HG02571 (cell line): ENCODE results near the gene SCARB1.

Experiments used
- ATAC-seq: cut with Tn5 transposase; IDR thresholded peaks from one replicate; pipeline ENCODE4 v1.9.1; 2021; ENCODE audit warnings: mild to moderate bottlenecking, moderate library complexity; ENCODE audit not compliant: unreplicated experiment

SCARB1 gene

GRCh38 chr12:124865728-124866127 lies 2.1 kb upstream of the SCARB1 start:
- no peak for ATAC-seq

DNA sequence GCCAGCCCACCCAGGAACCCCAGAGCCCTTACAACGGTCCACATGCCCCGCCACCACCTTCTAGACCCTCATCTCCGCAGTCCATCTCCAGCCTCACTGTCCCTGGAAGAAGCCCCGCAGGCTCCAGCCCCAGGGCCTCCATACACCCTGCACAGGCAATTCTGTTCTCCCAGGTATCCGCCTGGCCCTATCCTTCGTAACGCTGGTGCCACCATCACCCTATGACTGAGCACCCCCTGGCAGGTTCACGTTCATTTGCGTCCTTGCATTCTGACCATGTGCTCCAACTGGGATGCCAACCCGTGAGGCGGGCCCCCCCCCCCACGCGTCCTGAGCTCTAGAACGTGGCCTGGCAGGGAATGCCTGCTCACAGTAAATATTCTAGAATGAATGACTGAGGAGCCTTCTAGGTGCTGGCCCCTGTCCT lies 675 bp upstream of the SCARB1 start:
- no peak for ATAC-seq

- peak; percentile 23 for ATAC-seq
These were observed 772 bp downstream of the SCARB1 start for GRCh38 chr12:124862768-124863415.

GRCh38 chr12:124861898-124862676 lies 1.6 kb downstream of the SCARB1 start:
- no peak for ATAC-seq

DNA sequence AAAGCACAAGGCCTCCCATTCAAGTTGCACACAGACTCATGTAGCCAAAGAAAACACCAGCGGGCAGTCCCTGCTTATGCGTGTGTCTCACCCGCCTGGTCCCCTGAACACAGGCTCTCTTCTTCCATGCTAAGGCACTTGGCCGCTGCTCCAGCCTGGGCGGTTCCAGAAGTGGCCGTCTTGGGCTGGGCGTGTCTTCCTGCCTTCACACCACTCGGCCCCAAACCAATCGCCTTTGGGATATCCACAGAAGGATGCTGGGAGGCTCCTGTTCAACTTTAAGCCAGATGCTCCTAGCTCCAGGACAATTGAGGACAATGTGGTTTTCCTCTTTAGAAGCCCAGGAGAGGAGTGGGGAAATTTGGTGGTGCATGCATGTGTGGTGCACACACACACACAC lies 2.2 kb downstream of the SCARB1 start:
- no peak for ATAC-seq

DNA sequence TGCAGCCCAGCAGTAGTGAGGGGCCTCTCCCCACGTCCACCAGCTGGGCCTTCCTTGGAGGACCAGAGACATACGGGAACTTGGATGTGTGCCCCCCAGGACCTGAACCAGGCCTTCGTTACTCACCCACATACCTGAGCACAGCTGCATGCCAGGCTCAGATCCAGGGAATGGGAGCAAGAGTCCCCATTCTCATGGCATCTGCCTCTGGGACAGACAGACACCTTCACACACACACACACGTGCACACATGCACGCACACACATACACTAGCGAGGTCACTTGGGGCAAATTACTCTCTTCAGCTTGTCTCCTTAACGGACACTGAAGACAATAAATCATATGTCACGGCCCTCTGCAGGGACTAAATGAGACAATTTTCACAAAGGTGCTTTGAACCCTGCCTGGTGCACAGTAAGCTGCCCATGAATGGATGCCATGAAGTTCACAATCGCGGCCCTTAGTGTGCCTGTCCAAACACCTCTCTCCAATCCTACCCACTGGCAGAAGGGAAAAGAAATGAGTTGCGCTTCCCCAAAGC lies 5.7 kb downstream of the SCARB1 start:
- no peak for ATAC-seq

- no peak for ATAC-seq
These were observed 6.9 kb downstream of the SCARB1 start for GRCh38 chr12:124856842-124857178.

DNA sequence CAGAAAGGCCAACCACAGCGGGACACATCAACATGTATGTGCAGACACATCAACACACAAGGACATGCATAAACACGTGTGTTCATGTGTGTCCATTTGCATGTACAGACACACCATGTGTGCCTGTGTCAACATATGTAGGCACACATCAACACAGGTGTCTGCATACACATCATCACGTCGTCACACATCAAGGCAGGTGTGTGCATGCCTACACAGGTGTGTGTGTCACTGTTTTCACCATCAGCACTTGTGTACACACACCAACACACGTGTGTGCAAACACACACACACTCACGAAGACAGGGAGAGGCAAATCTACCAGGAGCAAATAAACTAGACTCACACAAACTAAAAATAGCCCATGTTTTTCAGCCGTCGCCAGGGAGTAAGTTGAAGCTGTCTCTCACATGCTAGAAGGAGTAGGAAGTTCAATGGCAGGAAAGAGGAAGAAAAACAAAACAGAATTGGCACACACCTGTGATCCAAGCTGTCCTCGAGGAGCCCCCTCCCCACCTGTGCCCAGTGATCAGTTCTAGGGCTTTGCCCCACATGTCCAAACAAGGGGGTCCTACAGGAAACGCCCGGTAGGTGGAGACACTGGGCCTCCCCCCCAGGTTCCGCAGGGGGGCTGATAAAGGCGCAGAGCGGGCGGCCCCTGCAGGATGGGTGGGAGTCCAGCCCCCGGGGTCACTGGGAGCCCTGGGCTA lies 7.4 kb downstream of the SCARB1 start:
- no peak for ATAC-seq

- ATAC-seq: no peak
These were observed 8.2 kb downstream of the SCARB1 start for GRCh38 chr12:124855275-124855957.

- no peak for ATAC-seq
These were observed 9.0 kb downstream of the SCARB1 start for GRCh38 chr12:124854637-124855184.

DNA sequence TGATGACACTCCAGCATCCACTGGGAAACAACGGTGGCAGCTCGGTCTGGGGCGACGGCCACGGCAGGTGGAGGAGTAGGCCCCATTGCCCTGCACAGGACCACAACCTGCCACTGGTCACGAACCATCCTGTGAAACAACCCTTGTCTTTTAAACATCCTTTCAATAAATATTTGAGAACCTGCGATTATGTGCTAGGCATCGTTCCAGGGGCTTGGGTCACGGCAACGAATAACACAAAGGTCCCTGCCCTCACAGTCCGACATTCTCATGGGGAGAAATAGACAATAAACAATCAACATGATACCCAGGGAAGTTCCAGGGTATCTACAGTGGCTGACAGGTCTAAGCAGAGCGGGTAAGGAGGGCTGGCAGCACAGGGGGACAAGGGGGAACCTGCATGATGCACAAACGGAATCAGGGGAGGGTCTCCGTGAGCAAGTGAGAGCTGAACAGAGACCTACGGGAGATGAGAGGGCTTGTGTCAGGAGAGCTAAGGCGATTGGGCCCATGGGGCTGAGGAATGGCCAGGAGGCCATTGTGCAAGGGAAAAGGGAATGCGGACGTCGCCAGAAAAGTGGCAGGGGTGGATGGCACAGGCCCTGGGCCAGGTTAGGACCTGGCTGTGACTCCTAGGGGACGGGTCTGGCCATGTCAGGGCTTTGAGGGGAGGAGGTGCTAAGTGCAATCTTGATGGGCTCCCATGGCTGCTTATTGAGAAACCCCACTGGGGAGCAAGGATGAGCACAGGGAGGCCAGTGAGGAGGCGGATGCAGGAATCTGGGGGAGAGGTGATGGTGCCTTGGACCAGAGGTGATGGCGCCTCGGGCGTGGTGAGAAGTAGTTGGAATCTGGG lies 9.7 kb downstream of the SCARB1 start:
- ATAC-seq: no peak

GRCh38 chr12:124852911-124853427 lies 10.7 kb downstream of the SCARB1 start:
- ATAC-seq: no peak

DNA sequence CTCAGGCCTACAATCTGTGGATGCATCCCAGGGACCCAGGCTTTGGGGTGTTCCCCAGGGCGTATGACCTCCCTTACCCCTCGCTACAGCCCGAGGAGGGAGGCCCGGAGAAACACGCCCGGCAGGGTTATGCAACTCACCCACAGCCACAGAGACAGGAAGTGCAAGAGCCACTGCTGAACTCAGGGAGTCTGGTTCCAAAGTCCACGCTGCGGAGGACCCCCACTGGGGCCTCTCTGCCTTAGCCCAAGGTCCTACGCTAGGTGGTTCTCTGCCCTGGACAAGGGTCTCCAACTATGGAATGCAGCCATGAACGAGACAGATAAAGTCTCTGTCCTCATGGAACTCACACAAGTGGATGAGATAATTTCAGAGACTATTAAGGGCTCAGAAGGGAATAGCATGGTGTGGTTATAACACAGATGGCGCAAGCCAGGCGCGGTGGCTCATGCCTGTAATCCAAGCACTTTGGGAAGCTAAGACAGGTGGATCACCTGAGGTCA lies 11.3 kb downstream of the SCARB1 start:
- no peak for ATAC-seq

DNA sequence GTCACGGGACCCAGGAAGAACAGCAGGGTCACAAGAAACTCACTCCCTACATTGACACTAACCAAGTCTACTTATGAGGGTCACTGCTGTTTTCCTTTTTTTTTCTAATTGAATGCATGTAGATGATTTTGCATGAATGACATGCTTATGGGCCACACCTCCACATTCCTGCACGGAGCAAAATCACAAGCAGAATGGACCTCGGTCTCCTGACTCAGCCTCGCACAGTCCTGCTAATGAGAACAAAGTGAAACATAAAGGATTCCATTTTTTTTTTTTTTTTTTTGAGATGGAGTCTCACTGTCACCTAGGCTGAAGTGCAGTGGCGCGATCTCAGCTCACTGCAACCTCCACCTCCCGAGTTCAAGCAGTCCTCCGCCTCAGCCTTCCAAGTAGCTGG lies 12.3 kb downstream of the SCARB1 start:
- ATAC-seq: no peak

- ATAC-seq: no peak
These were observed 14.3 kb downstream of the SCARB1 start for GRCh38 chr12:124849382-124849781.

DNA sequence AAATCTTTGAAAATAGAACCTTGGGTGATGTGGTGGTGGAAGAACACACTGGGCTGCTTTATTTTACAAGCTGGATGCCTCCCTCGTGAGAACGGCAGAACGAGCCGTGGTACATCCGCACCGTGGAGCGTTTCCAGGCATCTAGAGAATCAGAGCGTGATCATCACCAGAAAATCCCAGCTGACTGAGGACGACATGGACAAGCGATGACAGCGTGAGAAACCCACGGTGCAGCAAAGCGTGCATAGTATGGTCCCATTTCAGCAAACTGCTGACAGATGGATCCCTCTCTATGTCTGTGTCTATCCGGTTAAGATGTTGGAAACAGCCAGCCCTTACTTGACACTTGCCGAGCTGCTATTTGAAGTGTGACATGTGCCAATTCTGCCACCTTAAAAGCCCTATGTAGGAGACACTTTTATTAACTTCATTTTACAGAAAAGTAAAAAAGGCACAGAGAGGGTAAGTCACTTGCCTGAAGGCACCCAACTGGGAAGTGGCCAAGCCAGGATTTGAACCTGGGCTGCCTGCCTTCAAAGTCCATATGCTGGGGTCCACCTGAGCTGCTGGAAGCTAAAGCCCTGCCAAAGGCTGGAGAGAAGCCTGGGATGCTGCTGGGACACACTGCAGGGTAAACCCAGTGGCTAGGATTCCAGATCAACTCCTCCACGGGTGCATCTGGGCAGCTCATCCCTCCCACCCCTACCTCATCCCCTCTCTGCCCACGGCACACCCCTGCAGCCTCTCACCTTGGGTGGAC lies 14.9 kb downstream of the SCARB1 start:
- ATAC-seq: no peak

DNA sequence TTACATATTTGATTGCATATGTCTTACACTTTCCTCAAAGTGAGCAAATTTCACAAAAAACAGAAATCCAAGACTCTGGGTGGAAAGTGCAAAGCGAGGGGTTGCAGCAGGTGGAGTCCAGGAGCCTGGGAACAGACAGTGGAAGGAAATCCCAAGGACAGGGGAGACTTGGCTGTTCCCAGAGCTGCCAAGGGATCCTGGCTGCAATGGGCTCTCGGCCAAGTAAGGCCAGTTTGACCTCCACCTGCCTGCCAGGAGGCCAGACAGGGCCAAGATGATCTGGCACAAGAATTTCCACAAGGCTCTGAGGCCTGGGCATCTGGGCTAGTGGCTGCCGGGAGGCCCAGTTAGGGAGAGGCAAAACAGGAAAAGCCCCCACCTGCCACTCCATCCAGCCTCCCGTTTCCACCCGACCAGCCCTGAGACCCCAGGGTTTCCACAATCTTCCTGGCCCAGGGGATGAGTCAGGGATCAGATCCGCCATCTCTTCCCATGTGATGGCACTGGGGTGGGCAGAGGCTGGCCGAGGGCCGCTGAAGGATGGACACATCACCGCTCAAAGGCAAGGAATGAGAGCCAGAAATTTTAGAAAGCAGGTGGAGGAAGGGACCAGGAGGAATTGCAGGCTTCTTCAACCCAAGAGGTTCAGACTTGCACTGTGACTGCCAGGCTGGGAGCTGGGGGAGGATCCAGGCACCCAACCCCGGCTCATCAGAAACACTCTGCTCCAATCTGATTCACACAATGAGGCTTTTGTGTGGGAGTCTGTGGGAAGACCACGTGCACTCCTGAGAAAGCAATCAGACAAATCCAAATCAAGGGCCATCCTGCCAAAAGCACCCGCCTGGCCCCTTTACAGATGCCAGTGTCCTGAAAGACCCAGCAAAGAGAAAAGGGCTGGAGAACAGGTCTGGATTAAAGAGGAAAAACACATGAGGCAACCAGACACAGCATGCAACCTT lies 16.3 kb downstream of the SCARB1 start:
- no peak for ATAC-seq
